Left kidney (tissue), 8 donors: ENCODE data around the gene BBS2. TPM values are rescaled to one million over a fixed set of nuclear protein-coding genes. Genes with fewer than 3 reads are reported as not detected.

Experiments
- DNase-seq: peaks from one replicate; pipeline ENCODE4 v3.0.0-alpha.2; 2013
- long read RNA-seq, 8 donors: transcript quantifications; one replicate each; lab custom pipeline, GENCODE V29; 2026
- polyA plus RNA-seq: library from polyadenylated mRNA; unstranded; fragments of 120-200 nt; gene quantifications from one replicate; pipeline ENCODE4 v1.2.1, GENCODE V29; 2013; ENCODE audit not compliant: insufficient read length

The BBS2 gene
- polyA plus RNA-seq = 122 TPM
- long read RNA-seq, donor 1, full-length matches to known transcripts = 6 of 37 reads
- long read RNA-seq, donor 1, partial matches to known transcripts = 31 of 37 reads
- long read RNA-seq, donor 1, other reads (novel, unspliced or antisense) = 0 of 37 reads
- long read RNA-seq, donor 2, partial matches to known transcripts = 5 of 8 reads
- long read RNA-seq, donor 2, other reads (novel, unspliced or antisense) = 0 of 8 reads
- long read RNA-seq, donor 3, partial matches to known transcripts = 11 of 15 reads
- long read RNA-seq, donor 3, other reads (novel, unspliced or antisense) = 0 of 15 reads
- long read RNA-seq, donor 4 = 0 reads
- long read RNA-seq, donor 5, transcript BBS2-201 (17 exons, 2,963 nt) = major isoform, 11 of 71 reads
- long read RNA-seq, donor 5, partial matches to known transcripts = 60 of 71 reads
- long read RNA-seq, donor 5, other reads (novel, unspliced or antisense) = 0 of 71 reads
- long read RNA-seq, donor 6, transcript BBS2-201 (17 exons, 2,963 nt) = major isoform, 6 of 21 reads
- long read RNA-seq, donor 6, partial matches to known transcripts = 15 of 21 reads
- long read RNA-seq, donor 6, other reads (novel, unspliced or antisense) = 0 of 21 reads
- long read RNA-seq, donor 7, transcript BBS2-201 (17 exons, 2,963 nt) = major isoform, 8 of 32 reads
- long read RNA-seq, donor 7, partial matches to known transcripts = 11 of 32 reads
- long read RNA-seq, donor 7, other reads (novel, unspliced or antisense) = 12 of 32 reads
- long read RNA-seq, donor 8, partial matches to known transcripts = 0 of 3 reads
- long read RNA-seq, donor 8, other reads (novel, unspliced or antisense) = 0 of 3 reads

- DNase-seq = peak; percentile 85
Observed at GRCh38 chr16:56519459-56520250, at the start of gene BBS2. Gene BBS2 (minus strand): TSS chr16:56520024. CDS start chr16:56519862, 162 bp downstream.

GRCh38 chr16:56564793-56565477 lies 45.1 kb upstream of the BBS2 start, which contains the start of gene MT4:
Gene MT4 (plus strand): TSS chr16:56565073. CDS start chr16:56565129, 56 bp downstream.
- no peak for DNase-seq

GRCh38 chr16:56561126-56561525 lies 41.3 kb upstream of the BBS2 start:
- no peak for DNase-seq

GRCh38 chr16:56560447-56560846 lies 40.6 kb upstream of the BBS2 start:
- no peak for DNase-seq

GRCh38 chr16:56559109-56559508 lies 39.3 kb upstream of the BBS2 start:
- no peak for DNase-seq

GRCh38 chr16:56558024-56558747 lies 38.4 kb upstream of the BBS2 start:
- no peak for DNase-seq

GRCh38 chr16:56554441-56554840 lies 34.6 kb upstream of the BBS2 start:
- DNase-seq = no peak

GRCh38 chr16:56551796-56552738 lies 32.2 kb upstream of the BBS2 start:
- DNase-seq = peak; percentile 13

GRCh38 chr16:56549744-56550385 lies 30.0 kb upstream of the BBS2 start:
- DNase-seq = no peak

GRCh38 chr16:56549161-56549560 lies 29.3 kb upstream of the BBS2 start:
- no peak for DNase-seq

GRCh38 chr16:56547949-56548567 lies 28.2 kb upstream of the BBS2 start:
- DNase-seq = no peak

- no peak for DNase-seq
Observed at GRCh38 chr16:56547120-56547948, 27.5 kb upstream of the BBS2 start.

- no peak for DNase-seq
Observed at GRCh38 chr16:56542039-56542438, 22.2 kb upstream of the BBS2 start.

GRCh38 chr16:56539656-56540055 lies 19.8 kb upstream of the BBS2 start:
- no peak for DNase-seq

GRCh38 chr16:56538331-56538730 lies 18.5 kb upstream of the BBS2 start:
- DNase-seq = no peak

- DNase-seq = no peak
Observed at GRCh38 chr16:56534847-56535383, 15.1 kb upstream of the BBS2 start.

- no peak for DNase-seq
Observed at GRCh38 chr16:56532714-56533113, 12.9 kb upstream of the BBS2 start.
